Activated CD4-positive, CD25-positive, alpha-beta regulatory T cell treated with anti-CD3 and anti-CD28 coated beads, Interleukin-2, amount 50 U/mL, for 72 hours (primary cell): ENCODE data around the gene RAPGEF5.
"Not testable (repeated sequence)": the region's sequence is repeated elsewhere in the genome, so short reads cannot be mapped to it uniquely, and the experiment has no call there.

ENCODE experiments used
- DNase-seq: peaks from one replicate; pipeline ENCODE4 v3.0.0; 2021

Gene RAPGEF5

GRCh38 chr7:22111661-22112060, 245.3 kb downstream of the RAPGEF5 start:
- no peak for DNase-seq

DNA sequence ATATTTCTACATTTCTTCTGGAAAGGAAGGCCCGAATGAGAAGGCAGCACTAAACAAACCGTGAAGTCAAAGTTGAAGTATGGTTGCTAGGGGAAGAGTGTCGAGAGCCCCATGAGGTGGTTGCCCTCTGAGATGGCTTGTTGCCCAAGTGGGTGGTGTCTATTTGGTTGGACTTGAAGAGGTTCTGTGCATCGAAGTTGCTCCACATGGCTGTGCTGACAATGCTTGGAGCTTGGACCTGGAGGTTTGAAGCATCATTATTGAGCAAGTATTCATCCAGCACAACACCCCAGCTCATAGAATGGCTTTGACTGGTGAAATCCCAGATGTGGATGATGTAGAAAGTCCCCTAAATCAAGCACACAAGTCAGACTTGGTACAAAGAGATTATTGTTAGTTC, 246.1 kb downstream of the RAPGEF5 start:
- DNase-seq = no peak

GRCh38 chr7:22110227-22110839, 246.6 kb downstream of the RAPGEF5 start:
- peak; percentile 36 for DNase-seq

DNA sequence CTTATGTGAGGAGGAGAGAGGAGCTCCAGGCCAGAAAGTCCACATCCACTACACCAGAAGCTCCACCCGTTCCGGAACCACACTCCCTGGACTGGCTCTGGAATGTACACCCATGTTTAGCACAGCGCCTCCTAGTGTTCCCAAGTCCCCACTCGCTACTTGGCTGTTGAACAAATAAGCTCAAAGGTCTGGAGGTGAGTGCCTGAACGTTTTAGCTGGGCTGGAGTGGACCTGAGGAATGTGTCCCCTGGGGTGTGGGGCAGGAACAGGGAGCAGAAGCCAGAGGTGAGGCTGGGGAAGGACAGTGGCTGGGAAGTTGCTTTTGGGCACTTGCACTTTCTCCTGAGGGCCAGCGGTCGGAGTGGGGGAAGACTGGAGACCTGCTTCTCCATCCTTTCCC, 247.2 kb downstream of the RAPGEF5 start:
- peak; percentile 31 for DNase-seq

DNA sequence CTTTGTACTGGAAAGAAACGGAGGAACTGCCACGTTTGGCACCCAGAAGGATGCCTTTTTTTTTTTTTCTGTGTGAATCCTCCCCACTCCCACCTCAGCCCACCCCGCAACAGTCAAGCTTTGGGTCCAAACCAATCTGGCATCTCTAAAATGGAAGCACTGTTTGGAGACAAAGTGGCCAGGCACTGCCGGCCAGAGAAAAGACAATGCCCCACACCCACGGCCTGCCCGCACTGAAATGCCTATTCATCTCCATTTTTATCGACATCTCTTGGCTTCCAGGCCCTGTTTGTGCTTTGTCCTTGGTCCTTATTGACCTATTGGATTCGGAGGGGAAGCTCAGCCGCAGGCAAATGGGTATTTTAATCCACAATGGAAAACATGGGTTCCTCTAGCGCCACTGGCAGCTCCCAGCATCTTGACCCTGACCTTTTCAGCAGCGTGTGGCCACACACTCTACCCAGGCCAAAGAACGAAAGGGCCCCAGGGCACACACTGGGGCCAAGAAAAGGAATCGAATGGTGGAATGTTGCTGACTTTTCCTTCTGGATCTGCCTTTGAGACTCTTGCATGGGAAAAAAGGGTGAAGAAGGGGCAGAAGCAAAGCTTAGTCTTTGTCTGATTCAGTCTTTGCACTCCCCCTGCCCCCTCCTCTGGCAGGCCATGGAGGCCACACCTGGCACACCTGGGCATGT, 248.7 kb downstream of the RAPGEF5 start:
- DNase-seq = no peak

GRCh38 chr7:22105550-22105949, 251.4 kb downstream of the RAPGEF5 start:
- no peak for DNase-seq

- no peak for DNase-seq
Observed at GRCh38 chr7:22094413-22095342, 262.3 kb downstream of the RAPGEF5 start.

GRCh38 chr7:22093936-22094335, 263.0 kb downstream of the RAPGEF5 start:
- no peak for DNase-seq

DNA sequence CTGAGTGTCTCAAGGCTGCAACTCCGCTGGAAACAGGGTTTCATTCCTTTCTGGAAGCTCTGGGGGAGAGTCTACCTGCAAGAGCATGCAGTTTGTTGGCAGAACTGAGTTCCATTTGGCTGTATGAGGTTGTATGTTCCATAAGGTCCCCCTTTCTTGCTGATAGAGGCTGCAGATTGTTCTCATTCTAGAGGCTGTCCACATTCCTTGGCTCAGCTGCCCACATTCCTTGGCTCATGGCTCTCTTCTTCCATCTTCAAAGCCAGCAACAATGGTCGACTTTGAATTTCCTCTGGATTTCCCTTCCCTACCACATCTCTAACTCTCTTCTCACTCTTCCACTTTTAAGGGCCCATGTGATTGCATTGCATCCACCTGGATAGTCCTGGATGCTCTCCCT, 264.0 kb downstream of the RAPGEF5 start:
- no peak for DNase-seq

- not testable (repeated sequence) for DNase-seq
Observed at GRCh38 chr7:22090958-22091525, 265.9 kb downstream of the RAPGEF5 start.

DNA sequence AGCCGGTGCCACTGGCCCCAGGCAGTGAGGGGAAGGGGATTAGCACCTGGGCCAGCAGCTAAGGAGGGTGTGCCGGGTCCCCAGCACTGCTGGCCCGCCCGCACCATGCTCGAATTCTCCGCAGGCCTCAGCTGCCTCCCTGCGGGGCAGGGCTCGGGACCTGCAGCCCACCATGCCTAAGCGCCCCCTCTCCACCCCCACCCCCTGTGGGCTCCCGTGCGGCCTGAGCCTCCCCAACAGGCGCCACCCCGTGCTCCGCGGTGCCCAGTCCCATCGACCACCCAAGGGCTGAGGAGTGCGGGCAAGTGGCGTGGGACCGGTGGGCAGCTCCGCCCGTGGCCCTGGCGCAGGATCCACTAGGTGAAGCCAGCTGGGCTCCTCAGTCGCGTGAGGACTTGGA, 266.4 kb downstream of the RAPGEF5 start:
- DNase-seq = no peak

DNA sequence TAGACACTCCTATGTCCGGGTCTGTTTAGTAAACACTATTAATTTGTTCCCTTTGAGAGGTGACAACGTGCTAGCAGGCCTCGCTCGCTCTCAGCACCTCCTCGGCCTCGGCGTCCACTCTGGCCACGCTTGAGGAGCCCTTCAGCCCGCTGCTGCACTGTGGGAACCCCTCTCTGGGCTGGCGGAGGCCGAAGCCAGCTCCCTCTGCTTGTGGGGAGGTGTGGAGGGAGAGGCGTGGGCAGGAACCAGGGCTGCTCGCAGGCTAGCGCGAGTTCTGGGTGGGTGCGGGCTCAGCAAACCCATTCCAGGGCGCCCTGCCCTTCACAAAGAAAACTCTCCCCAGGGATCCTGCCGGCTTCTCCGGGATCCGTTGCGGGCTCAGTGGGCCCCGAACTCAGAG, 266.8 kb downstream of the RAPGEF5 start:
- DNase-seq = no peak

GRCh38 chr7:22088827-22089226, 268.1 kb downstream of the RAPGEF5 start:
- DNase-seq = no peak

DNA sequence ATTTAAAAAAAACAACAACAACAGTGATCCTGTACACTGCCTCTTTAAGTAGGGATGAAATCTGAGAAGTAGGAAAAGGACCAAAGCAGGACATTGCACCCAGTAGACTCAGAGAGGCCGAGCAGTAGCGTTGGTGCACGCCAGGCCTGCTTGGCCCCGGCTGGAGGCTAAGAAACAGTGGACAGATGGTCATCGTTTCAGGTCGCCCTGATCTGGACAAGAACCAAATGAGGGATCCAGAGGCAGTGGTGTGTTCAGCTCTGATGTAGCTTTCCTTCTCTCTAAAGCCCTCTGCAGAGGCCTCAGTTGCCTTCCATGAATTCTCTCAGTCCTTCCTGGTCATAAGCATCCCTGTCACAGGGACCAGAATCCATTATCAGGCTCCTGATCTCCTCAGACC, 269.1 kb downstream of the RAPGEF5 start:
- DNase-seq = no peak

GRCh38 chr7:22083704-22084240, 273.2 kb downstream of the RAPGEF5 start:
- DNase-seq = no peak

- peak; percentile 87 for DNase-seq
Observed at GRCh38 chr7:22082886-22083703, 273.9 kb downstream of the RAPGEF5 start.

- no peak for DNase-seq
Observed at GRCh38 chr7:22082553-22082885, 274.4 kb downstream of the RAPGEF5 start.

DNA sequence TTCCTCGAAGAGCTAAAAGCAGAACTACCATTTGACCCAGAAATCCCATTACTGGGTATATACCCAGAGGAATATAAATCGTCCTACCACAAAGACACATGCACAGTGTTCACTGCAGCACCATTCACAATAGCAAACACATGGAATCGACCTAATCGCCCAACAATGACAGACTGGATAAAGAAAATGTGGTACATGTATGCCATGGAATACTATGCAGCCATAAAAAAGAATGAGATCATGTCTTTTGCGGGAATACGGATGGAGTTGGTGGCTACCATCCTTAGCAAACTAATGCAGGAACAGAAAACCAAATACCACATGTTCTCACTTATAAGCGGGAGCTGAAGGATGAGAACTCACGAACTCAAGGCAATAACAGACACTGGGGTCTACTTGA, 276.7 kb downstream of the RAPGEF5 start:
- not testable (repeated sequence) for DNase-seq

DNA sequence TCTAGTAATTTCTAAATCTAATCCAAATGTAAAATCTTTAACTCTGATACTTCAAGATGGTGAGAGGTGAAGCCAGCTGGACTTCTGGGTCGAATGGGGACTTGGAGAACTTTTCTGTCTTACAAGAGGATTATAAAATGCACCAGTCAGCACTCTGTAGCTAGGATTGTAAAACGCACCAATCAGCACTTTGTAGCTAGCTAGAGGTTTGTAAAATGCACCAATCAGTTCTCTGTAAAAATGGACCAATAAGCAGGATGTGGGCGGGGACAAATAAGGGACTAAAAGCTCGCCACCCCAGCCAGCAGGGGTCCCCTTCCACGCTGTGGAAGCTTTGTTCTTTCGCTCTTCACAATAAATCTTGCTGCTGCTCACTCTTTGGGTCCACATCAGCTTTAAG, 278.1 kb downstream of the RAPGEF5 start:
- DNase-seq = not testable (repeated sequence)

DNA sequence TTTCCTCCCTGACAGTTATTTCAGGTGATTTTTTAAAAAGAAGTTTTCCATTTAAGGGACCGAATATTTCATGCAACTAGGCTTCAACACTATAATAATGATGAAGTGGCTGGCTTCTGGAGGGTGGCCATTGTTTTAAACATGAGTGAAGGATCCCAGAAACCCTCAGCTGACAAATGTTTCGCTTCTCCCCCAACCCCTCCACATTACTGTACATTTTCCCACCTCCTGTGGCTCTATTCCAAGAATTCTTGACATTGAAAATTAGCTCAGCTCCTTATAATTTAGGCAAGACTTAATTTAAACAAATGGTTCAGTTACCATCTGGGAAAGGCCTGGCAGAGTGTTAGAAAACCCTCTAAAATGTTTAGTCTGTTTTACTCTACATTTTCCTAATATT, 281.4 kb downstream of the RAPGEF5 start:
- DNase-seq = no peak

- no peak for DNase-seq
Observed at GRCh38 chr7:22074897-22075296, 282.1 kb downstream of the RAPGEF5 start.
